ENCODE data around the gene ARHGEF39. TPM values are rescaled to one million over a fixed set of nuclear protein-coding genes. Genes with fewer than 3 reads are reported as not detected.
"Not testable (repeated sequence)": the region's sequence is repeated elsewhere in the genome, so short reads cannot be mapped to it uniquely, and the experiment has no call there.

Gene ARHGEF39
- total and polyA plus RNA-seq, 8 donors: 0.20 to 2.0 (median 1.0) TPM

GRCh38 chr9:35646153-35646532 lies 18.9 kb downstream of the ARHGEF39 start:
- FAIRE-seq (no peak), DNase-seq (peak in 5 of 6 donors; percentile 50 to 66 (median 60)), ATAC-seq (peak; percentile 57 to 73 (median 66))
- H3K27ac ChIP-seq: peak overlapping the region; percentile 72 to 94 (median 82)
- H3K36me3 ChIP-seq: no peaks in the 10 kb centered on the region
- H3K4me1 ChIP-seq: peaks cover 0 to 6% (median 0%) of the 10 kb centered on the region in 3 donors
- no peaks in the 10 kb centered on the region for H3K27me3 ChIP-seq
- no peaks in the 10 kb centered on the region for H3K9me3 ChIP-seq
- TF ChIP-seq, protein P1, sequence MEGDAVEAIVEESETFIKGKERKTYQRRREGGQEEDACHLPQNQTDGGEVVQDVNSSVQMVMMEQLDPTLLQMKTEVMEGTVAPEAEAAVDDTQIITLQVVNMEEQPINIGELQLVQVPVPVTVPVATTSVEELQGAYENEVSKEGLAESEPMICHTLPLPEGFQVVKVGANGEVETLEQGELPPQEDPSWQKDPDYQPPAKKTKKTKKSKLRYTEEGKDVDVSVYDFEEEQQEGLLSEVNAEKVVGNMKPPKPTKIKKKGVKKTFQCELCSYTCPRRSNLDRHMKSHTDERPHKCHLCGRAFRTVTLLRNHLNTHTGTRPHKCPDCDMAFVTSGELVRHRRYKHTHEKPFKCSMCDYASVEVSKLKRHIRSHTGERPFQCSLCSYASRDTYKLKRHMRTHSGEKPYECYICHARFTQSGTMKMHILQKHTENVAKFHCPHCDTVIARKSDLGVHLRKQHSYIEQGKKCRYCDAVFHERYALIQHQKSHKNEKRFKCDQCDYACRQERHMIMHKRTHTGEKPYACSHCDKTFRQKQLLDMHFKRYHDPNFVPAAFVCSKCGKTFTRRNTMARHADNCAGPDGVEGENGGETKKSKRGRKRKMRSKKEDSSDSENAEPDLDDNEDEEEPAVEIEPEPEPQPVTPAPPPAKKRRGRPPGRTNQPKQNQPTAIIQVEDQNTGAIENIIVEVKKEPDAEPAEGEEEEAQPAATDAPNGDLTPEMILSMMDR (IDR thresholded peaks at IDR 0.05): no peak
- WGBS, 2 donors: 0% methylated on average over 11 of the region's 11 CpGs
- intact Hi-C loops (cut with DNase I): loop anchor here in 1 of 3 donors (10.0 kb wide), 1 partner anchor 59 kb away; no protein-coding TSS in a partner anchor
- peak overlapping the region; percentile 30 to 67 (median 48) for H3K4me3 ChIP-seq

GRCh38 chr9:35645736-35646135 lies 19.3 kb downstream of the ARHGEF39 start:
- H3K4me1 ChIP-seq, H3K9me3 ChIP-seq, ATAC-seq, H3K36me3 ChIP-seq, FAIRE-seq, H3K27me3 ChIP-seq: not testable (repeated sequence)
- H3K4me3 ChIP-seq: peak overlapping the region; percentile 30 to 67 (median 48)
- H3K27ac ChIP-seq: peak overlapping the region; percentile 72 to 94 (median 82)
- DNase-seq: peak in 1 of 6 donors; percentile 40
- intact Hi-C loops (cut with DNase I): loop anchor here in 1 of 3 donors (10.0 kb wide), 1 partner anchor 59 kb away; no protein-coding TSS in a partner anchor
- WGBS, 2 donors: 25 to 33% methylated on average over 10 of the region's 10 CpGs

DNA sequence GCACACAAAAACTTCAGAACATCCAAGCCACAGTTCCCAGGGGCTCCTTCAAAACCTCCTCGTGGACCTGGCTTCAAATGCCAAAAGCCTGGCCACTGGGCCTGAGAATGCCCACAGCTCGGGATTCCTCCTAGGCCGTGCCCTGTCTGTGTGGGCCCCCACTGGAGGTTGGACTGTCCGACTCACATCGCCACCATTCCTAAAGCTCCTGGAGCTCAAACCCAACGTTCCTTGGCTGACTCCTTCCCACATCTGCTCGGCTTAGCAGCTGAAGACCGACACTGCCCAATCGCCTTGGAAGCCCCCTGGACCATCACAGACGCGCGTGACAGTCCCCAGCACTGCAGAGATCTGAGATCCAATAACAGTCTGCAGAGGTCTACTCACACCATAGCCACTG lies 21.9 kb downstream of the ARHGEF39 start:
- ATAC-seq (no peak), FAIRE-seq (no peak), DNase-seq (peak in 1 of 6 donors; percentile 16)
- intact Hi-C loops (cut with DNase I): loop anchor here in 1 of 3 donors (10.0 kb wide), 1 partner anchor 62 kb away; no protein-coding TSS in a partner anchor
- WGBS, 2 donors: 85 to 89% methylated on average over 12 of the region's 12 CpGs
- Histone ChIP-seq H3K27me3 (no peaks in the 10 kb centered on the region), H3K4me3 (no peak overlapping the region), H3K9me3 (no peaks in the 10 kb centered on the region), H3K4me1 (peaks cover 0 to 6% (median 0%) of the 10 kb centered on the region in 3 donors), H3K36me3 (no peaks in the 10 kb centered on the region), H3K27ac (no peak overlapping the region)
- TF ChIP-seq, protein P1 (IDR thresholded peaks at IDR 0.05): no peak

GRCh38 chr9:35641478-35641877 lies 23.5 kb downstream of the ARHGEF39 start:
- intact Hi-C loops (cut with DNase I): loop anchor here in 1 of 3 donors (10.0 kb wide), 1 partner anchor 63 kb away; no protein-coding TSS in a partner anchor
- not testable (repeated sequence) for H3K9me3 ChIP-seq, FAIRE-seq, H3K4me3 ChIP-seq, DNase-seq, ATAC-seq, H3K4me1 ChIP-seq, H3K36me3 ChIP-seq, H3K27ac ChIP-seq, H3K27me3 ChIP-seq
- 91 to 95% methylated on average over 3 of the region's 3 CpGs for WGBS, 2 donors

DNA sequence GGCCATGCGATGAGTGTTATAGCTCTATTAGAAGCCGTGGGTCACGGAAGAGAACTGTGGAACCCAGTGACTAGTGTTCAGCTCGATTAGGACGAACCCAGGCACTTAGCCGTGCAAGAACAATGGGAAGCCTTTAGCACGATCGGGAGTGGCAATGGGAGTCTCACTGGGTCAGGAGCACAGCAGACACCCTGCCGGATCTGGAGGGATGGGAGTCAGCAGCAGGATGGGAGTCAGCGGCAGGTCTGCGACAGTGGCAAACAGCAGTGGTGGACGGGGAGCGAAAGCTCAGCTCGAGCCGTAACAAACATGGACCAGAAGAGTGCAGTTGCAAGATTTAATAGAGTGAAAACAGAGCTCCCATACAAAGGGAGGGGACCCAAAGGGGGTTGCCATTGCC lies 24.6 kb downstream of the ARHGEF39 start:
- not testable (repeated sequence) for H3K4me1 ChIP-seq, H3K27ac ChIP-seq, H3K36me3 ChIP-seq, ATAC-seq, H3K4me3 ChIP-seq, FAIRE-seq, H3K27me3 ChIP-seq, H3K9me3 ChIP-seq
- DNase-seq: peak in 1 of 6 donors; percentile 23
- intact Hi-C loops (cut with DNase I): loop anchor here in 1 of 3 donors (10.0 kb wide), 1 partner anchor 64 kb away; no protein-coding TSS in a partner anchor
- 94 to 96% methylated on average over 15 of the region's 15 CpGs for WGBS, 2 donors

- H3K27me3 ChIP-seq: no peaks in the 10 kb centered on the region
- no peak overlapping the region for H3K4me3 ChIP-seq
- 69 to 83% methylated on average over 1 of the region's 1 CpG for WGBS, 2 donors
- no peak overlapping the region for H3K27ac ChIP-seq
- TF ChIP-seq, protein P1 (IDR thresholded peaks at IDR 0.05): no peak
- ATAC-seq (no peak), FAIRE-seq (no peak), DNase-seq (no peak)
- no peaks in the 10 kb centered on the region for H3K4me1 ChIP-seq
- no peaks in the 10 kb centered on the region for H3K36me3 ChIP-seq
- intact Hi-C loops (cut with DNase I): loop anchor here in 1 of 3 donors (10.0 kb wide), 1 partner anchor 65 kb away; no protein-coding TSS in a partner anchor
- H3K9me3 ChIP-seq: no peaks in the 10 kb centered on the region
Observed at GRCh38 chr9:35639631-35640030, 25.4 kb downstream of the ARHGEF39 start.

- H3K9me3 ChIP-seq; H3K36me3 ChIP-seq; ATAC-seq; H3K4me3 ChIP-seq; H3K4me1 ChIP-seq; H3K27me3 ChIP-seq; DNase-seq; FAIRE-seq; intact Hi-C loops (cut with DNase I); H3K27ac ChIP-seq: not testable (repeated sequence)
- 83 to 93% methylated on average over 1 of the region's 1 CpG for WGBS, 2 donors
Observed at GRCh38 chr9:35639225-35639624, 25.8 kb downstream of the ARHGEF39 start.

DNA sequence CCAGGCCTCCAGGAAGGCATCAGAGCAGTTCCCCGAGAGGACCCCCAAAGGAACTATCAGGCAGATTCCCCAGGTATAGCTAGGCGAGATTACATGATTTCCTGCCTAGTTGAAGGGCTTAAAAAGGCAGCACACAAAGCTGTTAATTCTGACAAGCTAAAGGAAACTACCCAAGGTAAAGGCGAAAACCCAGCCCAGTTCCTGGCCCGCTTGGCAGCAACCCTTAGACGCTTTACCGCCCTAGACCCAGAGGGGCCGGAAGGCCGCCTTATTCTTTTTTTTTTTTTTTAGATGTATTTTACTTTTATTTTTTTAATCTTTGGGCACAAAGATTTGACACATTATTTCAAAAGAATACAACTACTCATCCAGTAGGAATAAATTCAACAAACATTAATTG lies 26.2 kb downstream of the ARHGEF39 start:
- 81 to 87% methylated on average over 7 of the region's 8 CpGs for WGBS, 2 donors

DNA sequence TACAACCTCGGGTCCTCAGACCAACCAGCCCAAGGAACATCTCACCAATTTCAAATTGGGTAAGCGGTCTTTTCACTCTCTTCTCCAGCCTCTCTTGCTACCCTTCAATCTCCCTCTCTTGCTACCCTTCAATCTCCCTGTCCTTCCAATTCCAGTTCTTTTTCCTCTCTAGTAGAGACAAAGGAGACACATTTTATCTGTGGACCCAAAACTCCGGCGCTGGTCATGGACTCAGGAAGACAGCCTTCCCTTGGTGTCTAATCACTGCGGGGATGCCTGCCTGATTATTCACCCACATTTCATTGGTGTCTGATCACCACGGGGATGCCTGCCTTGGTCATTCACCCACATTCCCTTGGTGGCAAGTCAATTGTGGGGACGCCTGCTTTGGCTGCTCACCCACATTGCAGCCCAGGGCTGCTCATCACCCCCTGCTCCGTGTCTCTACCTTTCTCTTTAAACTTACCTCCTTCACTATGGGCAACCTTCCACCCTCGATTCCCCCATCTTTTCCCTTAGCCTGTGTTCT lies 27.5 kb downstream of the ARHGEF39 start:
- H3K36me3 ChIP-seq; intact Hi-C loops (cut with DNase I); H3K4me1 ChIP-seq; DNase-seq; H3K27me3 ChIP-seq; FAIRE-seq; H3K27ac ChIP-seq; H3K9me3 ChIP-seq; ATAC-seq; H3K4me3 ChIP-seq: not testable (repeated sequence)
- WGBS, 2 donors: 89 to 92% methylated on average over 9 of the region's 9 CpGs

More for the DNA sequence above, 26.2 kb downstream of the ARHGEF39 start:
- DNase-seq; H3K27me3 ChIP-seq; intact Hi-C loops (cut with DNase I); ATAC-seq; FAIRE-seq; H3K27ac ChIP-seq; H3K4me1 ChIP-seq; H3K36me3 ChIP-seq; H3K9me3 ChIP-seq; H3K4me3 ChIP-seq: not testable (repeated sequence)

Data from pancreas (tissue), 10 donors.